ENCODE data around the gene MMRN2.

MMRN2 gene

GRCh38 chr10:86970162-86970981, 13.0 kb upstream of the MMRN2 start:
- no peak for DNase-seq (ENCODE audit: low read depth in 2 of 2, low spot score in 1 of 2)

- DNase-seq (ENCODE audit: low read depth in 2 of 2, low spot score in 1 of 2), result no peak
Measured at GRCh38 chr10:86969421-86970041, 12.1 kb upstream of the MMRN2 start.

GRCh38 chr10:86968994-86969355, 11.6 kb upstream of the MMRN2 start:
- DNase-seq (ENCODE audit: low read depth in 2 of 2, low spot score in 1 of 2), result no peak

- no peak for DNase-seq (ENCODE audit: low read depth in 2 of 2, low spot score in 1 of 2)
Measured at GRCh38 chr10:86968271-86968993, 11.0 kb upstream of the MMRN2 start, which contains the start of gene ADIRF. Gene ADIRF, plus strand, starts transcription at chr10:86968482. Its CDS starts 63 bp downstream, at chr10:86968545.

- no peak for DNase-seq (ENCODE audit: low read depth in 2 of 2, low spot score in 1 of 2)
Measured at GRCh38 chr10:86967481-86967941, 10.1 kb upstream of the MMRN2 start.

- no peak for DNase-seq (ENCODE audit: low read depth in 2 of 2, low spot score in 1 of 2)
Measured at GRCh38 chr10:86965986-86966654, 8.7 kb upstream of the MMRN2 start.

GRCh38 chr10:86964847-86965190, 7.4 kb upstream of the MMRN2 start:
- DNase-seq (ENCODE audit: low read depth in 2 of 2, low spot score in 1 of 2), result no peak

- DNase-seq (ENCODE audit: low read depth in 2 of 2, low spot score in 1 of 2), result no peak
Measured at GRCh38 chr10:86964061-86964846, 6.8 kb upstream of the MMRN2 start.

- no peak for DNase-seq (ENCODE audit: low read depth in 2 of 2, low spot score in 1 of 2)
Measured at GRCh38 chr10:86963341-86963919, 6.0 kb upstream of the MMRN2 start.

GRCh38 chr10:86962981-86963310, 5.5 kb upstream of the MMRN2 start:
- no peak for DNase-seq (ENCODE audit: low read depth in 2 of 2, low spot score in 1 of 2)

- no peak for DNase-seq (ENCODE audit: low read depth in 2 of 2, low spot score in 1 of 2)
Measured at GRCh38 chr10:86962136-86962980, 4.9 kb upstream of the MMRN2 start.

GRCh38 chr10:86961481-86962091, 4.2 kb upstream of the MMRN2 start:
- no peak for DNase-seq (ENCODE audit: low read depth in 2 of 2, low spot score in 1 of 2)

GRCh38 chr10:86960863-86961434, 3.5 kb upstream of the MMRN2 start:
- no peak for DNase-seq (ENCODE audit: low read depth in 2 of 2, low spot score in 1 of 2)

GRCh38 chr10:86960003-86960862, 2.8 kb upstream of the MMRN2 start:
- DNase-seq (ENCODE audit: low read depth in 2 of 2, low spot score in 1 of 2), result no peak

- no peak for DNase-seq (ENCODE audit: low read depth in 2 of 2, low spot score in 1 of 2)
Measured at GRCh38 chr10:86959737-86960002, 2.3 kb upstream of the MMRN2 start.

- DNase-seq (ENCODE audit: low read depth in 2 of 2, low spot score in 1 of 2), result no peak
Measured at GRCh38 chr10:86958901-86959736, 1.7 kb upstream of the MMRN2 start.
